ENCODE measurements around the gene CTAG1B. TPM values are rescaled to one million over a fixed set of nuclear protein-coding genes. Genes with fewer than 3 reads are reported as not detected.
"Not testable (repeated sequence)": the region's sequence is repeated elsewhere in the genome, so short reads cannot be mapped to it uniquely, and the experiment has no call there.

CTAG1B gene
- not detected for polyA plus RNA-seq (2013, experiment 1 of 2)
- polyA plus RNA-seq (2013, experiment 2 of 2) = not detected

- not testable (repeated sequence) for H3K79me1 ChIP-seq (ENCODE audit: low read depth, low read length); H3K4me2 ChIP-seq (ENCODE audit: insufficient read depth, low read length, poor library complexity, severe bottlenecking); H3K18ac ChIP-seq (ENCODE audit: low read length); H3K27me3 ChIP-seq (ENCODE audit: control insufficient read depth in 3 of 3, insufficient read depth in 3 of 3, low read depth in 1 of 3, low read length in 3 of 3); H3K23ac ChIP-seq (ENCODE audit: low read depth, low read length, poor library complexity); H2BK15ac ChIP-seq (ENCODE audit: low read length); H4K8ac ChIP-seq (ENCODE audit: low read depth, low read length); H3K4ac ChIP-seq (ENCODE audit: low read length); H3K4me1 ChIP-seq (ENCODE audit: control insufficient read depth in 2 of 2, insufficient read depth in 1 of 2, low read depth in 1 of 2, low read length in 2 of 2); H2BK120ac ChIP-seq (ENCODE audit: low read depth, low read length); H4K91ac ChIP-seq (ENCODE audit: low read depth, low read length, poor library complexity); H3K9ac ChIP-seq (ENCODE audit: low read depth, low read length, poor library complexity); H3K4me3 ChIP-seq (ENCODE audit: low read length in 2 of 2); H3K14ac ChIP-seq (ENCODE audit: low read length); H3K27ac ChIP-seq (replicated peaks; ENCODE audit: low read length); H3K9me3 ChIP-seq (replicated peaks in 1 of 2; ENCODE audit: control insufficient read depth in 2 of 2, insufficient read depth in 1 of 2, low read depth in 1 of 2, low read length in 2 of 2); H2AFZ ChIP-seq (ENCODE audit: low read length); DNase-seq (ENCODE audit: low spot score); H2AK5ac ChIP-seq (ENCODE audit: low read depth, low read length); H2BK12ac ChIP-seq (ENCODE audit: low read length); H2BK5ac ChIP-seq (ENCODE audit: low read length); H3K36me3 ChIP-seq (replicated peaks in 1 of 2; ENCODE audit: control insufficient read depth in 2 of 2, insufficient read depth in 2 of 2, low read length in 2 of 2)
- no CpG with 5 or more reads among the region's 28 CpGs for WGBS, 2 donors (ENCODE audit: extremely low coverage in 2 of 2, insufficient read length in 2 of 2, insufficient replicate concordance in 1 of 2)
These were observed at the start of gene CTAG1B for GRCh38 chrX:154619182-154619581. Gene CTAG1B (minus strand): TSS chrX:154619282. CDS start chrX:154619218, 64 bp downstream.

- Histone ChIP-seq H2AFZ (ENCODE audit: low read length) (no peak overlapping the region), H3K4me1 (ENCODE audit: control insufficient read depth in 2 of 2, insufficient read depth in 1 of 2, low read depth in 1 of 2, low read length in 2 of 2) (no peaks in the 10 kb centered on the region)
These were observed 42.8 kb upstream of the CTAG1B start for GRCh38 chrX:154661899-154662298.

GRCh38 chrX:154661170-154661569 is 42.1 kb upstream of the CTAG1B start:
- H3K27ac ChIP-seq (replicated peaks; ENCODE audit: low read length) = no peak overlapping the region
- no peaks in the 10 kb centered on the region for H3K79me1 ChIP-seq (ENCODE audit: low read depth, low read length)
- no peak overlapping the region for H3K4me2 ChIP-seq (ENCODE audit: insufficient read depth, low read length, poor library complexity, severe bottlenecking)
- no peak overlapping the region for H2BK120ac ChIP-seq (ENCODE audit: low read depth, low read length)
- H2BK5ac ChIP-seq (ENCODE audit: low read length) = no peak overlapping the region
- H2BK15ac ChIP-seq (ENCODE audit: low read length) = no peak overlapping the region
- no peaks in the 10 kb centered on the region for H3K4me1 ChIP-seq (ENCODE audit: control insufficient read depth in 2 of 2, insufficient read depth in 1 of 2, low read depth in 1 of 2, low read length in 2 of 2)
- H4K8ac ChIP-seq (ENCODE audit: low read depth, low read length) = no peak overlapping the region
- no peak overlapping the region for H2AK5ac ChIP-seq (ENCODE audit: low read depth, low read length)
- H2AFZ ChIP-seq (ENCODE audit: low read length) = no peak overlapping the region
- no peak overlapping the region for H3K4ac ChIP-seq (ENCODE audit: low read length)
- no peak overlapping the region for H3K14ac ChIP-seq (ENCODE audit: low read length)
- no peak overlapping the region for H3K9ac ChIP-seq (ENCODE audit: low read depth, low read length, poor library complexity)
- no peak overlapping the region for H3K18ac ChIP-seq (ENCODE audit: low read length)
- H3K27me3 ChIP-seq (ENCODE audit: control insufficient read depth in 3 of 3, insufficient read depth in 3 of 3, low read depth in 1 of 3, low read length in 3 of 3) = peaks cover 0 to 11% (median 0%) of the 10 kb centered on the region in 3 experiments
- H4K91ac ChIP-seq (ENCODE audit: low read depth, low read length, poor library complexity) = no peak overlapping the region
- H2BK12ac ChIP-seq (ENCODE audit: low read length) = no peak overlapping the region
- H3K36me3 ChIP-seq (replicated peaks in 1 of 2; ENCODE audit: control insufficient read depth in 2 of 2, insufficient read depth in 2 of 2, low read length in 2 of 2) = no peaks in the 10 kb centered on the region
- H3K9me3 ChIP-seq (replicated peaks in 1 of 2; ENCODE audit: control insufficient read depth in 2 of 2, insufficient read depth in 1 of 2, low read depth in 1 of 2, low read length in 2 of 2) = peaks cover 0 to 4% of the 10 kb centered on the region in 2 donors
- no peak overlapping the region for H3K4me3 ChIP-seq (ENCODE audit: low read length in 2 of 2)
- no peak overlapping the region for H3K23ac ChIP-seq (ENCODE audit: low read depth, low read length, poor library complexity)
- WGBS, 2 donors (ENCODE audit: extremely low coverage in 2 of 2, insufficient read length in 2 of 2, insufficient replicate concordance in 1 of 2) = no CpG with 5 or more reads among the region's 4 CpGs
- no peak for DNase-seq (ENCODE audit: low spot score)

More at GRCh38 chrX:154661899-154662298, 42.8 kb upstream of the CTAG1B start:
- WGBS, 2 donors (ENCODE audit: extremely low coverage in 2 of 2, insufficient read length in 2 of 2, insufficient replicate concordance in 1 of 2) = no CpG with 5 or more reads among the region's 7 CpGs
- Histone ChIP-seq H3K4ac (ENCODE audit: low read length) (no peak overlapping the region), H2AK5ac (ENCODE audit: low read depth, low read length) (no peak overlapping the region), H3K79me1 (ENCODE audit: low read depth, low read length) (no peaks in the 10 kb centered on the region), H3K27me3 (ENCODE audit: control insufficient read depth in 3 of 3, insufficient read depth in 3 of 3, low read depth in 1 of 3, low read length in 3 of 3) (peaks cover 0 to 11% (median 0%) of the 10 kb centered on the region in 3 experiments), H3K14ac (ENCODE audit: low read length) (no peak overlapping the region), H3K4me3 (ENCODE audit: low read length in 2 of 2) (no peak overlapping the region), H2BK15ac (ENCODE audit: low read length) (no peak overlapping the region), H3K9me3 (replicated peaks in 1 of 2; ENCODE audit: control insufficient read depth in 2 of 2, insufficient read depth in 1 of 2, low read depth in 1 of 2, low read length in 2 of 2) (peaks cover 0 to 4% of the 10 kb centered on the region in 2 donors), H3K18ac (ENCODE audit: low read length) (no peak overlapping the region), H2BK120ac (ENCODE audit: low read depth, low read length) (no peak overlapping the region), H2BK5ac (ENCODE audit: low read length) (no peak overlapping the region), H3K23ac (ENCODE audit: low read depth, low read length, poor library complexity) (no peak overlapping the region), H3K36me3 (replicated peaks in 1 of 2; ENCODE audit: control insufficient read depth in 2 of 2, insufficient read depth in 2 of 2, low read length in 2 of 2) (no peaks in the 10 kb centered on the region), H4K8ac (ENCODE audit: low read depth, low read length) (no peak overlapping the region), H4K91ac (ENCODE audit: low read depth, low read length, poor library complexity) (no peak overlapping the region), H3K27ac (replicated peaks; ENCODE audit: low read length) (no peak overlapping the region), H3K9ac (ENCODE audit: low read depth, low read length, poor library complexity) (no peak overlapping the region), H3K4me2 (ENCODE audit: insufficient read depth, low read length, poor library complexity, severe bottlenecking) (no peak overlapping the region), H2BK12ac (ENCODE audit: low read length) (no peak overlapping the region)
- no peak for DNase-seq (ENCODE audit: low spot score)

- Histone ChIP-seq H2BK15ac (ENCODE audit: low read length) (no peak overlapping the region), H3K4me1 (ENCODE audit: control insufficient read depth in 2 of 2, insufficient read depth in 1 of 2, low read depth in 1 of 2, low read length in 2 of 2) (no peaks in the 10 kb centered on the region), H2AFZ (ENCODE audit: low read length) (no peak overlapping the region), H3K27me3 (ENCODE audit: control insufficient read depth in 3 of 3, insufficient read depth in 3 of 3, low read depth in 1 of 3, low read length in 3 of 3) (peaks cover 0 to 15% (median 0%) of the 10 kb centered on the region in 3 experiments), H3K4me3 (ENCODE audit: low read length in 2 of 2) (no peak overlapping the region), H4K91ac (ENCODE audit: low read depth, low read length, poor library complexity) (no peak overlapping the region), H2AK5ac (ENCODE audit: low read depth, low read length) (no peak overlapping the region), H3K4ac (ENCODE audit: low read length) (no peak overlapping the region), H2BK120ac (ENCODE audit: low read depth, low read length) (no peak overlapping the region), H4K8ac (ENCODE audit: low read depth, low read length) (no peak overlapping the region), H3K18ac (ENCODE audit: low read length) (no peak overlapping the region), H3K27ac (replicated peaks; ENCODE audit: low read length) (no peak overlapping the region), H3K14ac (ENCODE audit: low read length) (no peak overlapping the region), H3K79me1 (ENCODE audit: low read depth, low read length) (no peaks in the 10 kb centered on the region), H3K9ac (ENCODE audit: low read depth, low read length, poor library complexity) (no peak overlapping the region), H3K9me3 (replicated peaks in 1 of 2; ENCODE audit: control insufficient read depth in 2 of 2, insufficient read depth in 1 of 2, low read depth in 1 of 2, low read length in 2 of 2) (peaks cover 0 to 4% of the 10 kb centered on the region in 2 donors), H2BK5ac (ENCODE audit: low read length) (no peak overlapping the region), H2BK12ac (ENCODE audit: low read length) (no peak overlapping the region), H3K23ac (ENCODE audit: low read depth, low read length, poor library complexity) (no peak overlapping the region), H3K36me3 (replicated peaks in 1 of 2; ENCODE audit: control insufficient read depth in 2 of 2, insufficient read depth in 2 of 2, low read length in 2 of 2) (no peaks in the 10 kb centered on the region), H3K4me2 (ENCODE audit: insufficient read depth, low read length, poor library complexity, severe bottlenecking) (no peak overlapping the region)
- DNase-seq (ENCODE audit: low spot score) = no peak
- WGBS, 2 donors (ENCODE audit: extremely low coverage in 2 of 2, insufficient read length in 2 of 2, insufficient replicate concordance in 1 of 2) = no CpG with 5 or more reads among the region's 6 CpGs
These were observed 41.5 kb upstream of the CTAG1B start for GRCh38 chrX:154660541-154660940.
